ENCODE results near the gene ZC3H18. TPM values are rescaled to one million over a fixed set of nuclear protein-coding genes. Genes with fewer than 3 reads are reported as not detected.

Gene ZC3H18
- total RNA-seq, 4 donors from 2014 or later = 15.7 to 20.8 (median 20.3) TPM

DNA sequence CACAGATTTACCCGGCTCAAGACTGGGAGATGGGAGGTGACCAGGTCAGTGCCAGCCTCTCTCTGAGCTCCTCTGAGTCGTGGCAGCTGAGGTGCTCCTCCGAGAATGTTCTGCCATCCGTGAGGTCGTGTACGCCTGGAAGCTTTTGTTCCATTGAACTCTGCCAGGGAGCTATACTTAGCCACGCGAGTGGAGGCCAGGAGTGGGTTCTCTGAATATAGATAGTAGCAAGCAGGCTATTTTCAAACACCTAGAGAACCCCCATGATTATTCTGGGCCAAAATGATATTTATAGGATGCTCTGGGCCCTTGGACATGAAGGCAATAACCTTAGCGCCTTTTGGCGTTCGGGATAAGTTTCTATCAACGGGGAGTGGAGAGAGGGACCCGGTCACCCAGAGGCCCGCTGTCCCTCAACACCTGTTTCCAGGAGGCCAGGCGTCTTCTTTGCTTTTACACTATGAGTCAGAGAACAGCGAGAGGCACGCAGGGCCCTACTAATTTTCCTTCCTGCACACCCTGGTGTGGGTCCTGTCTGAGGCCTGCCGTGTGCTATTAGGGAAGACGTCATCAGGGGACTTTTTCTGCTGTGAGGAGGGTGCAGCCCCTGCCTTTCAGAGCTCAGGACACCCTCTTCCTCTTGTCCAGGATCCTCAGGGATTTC lies 103.6 kb downstream of the ZC3H18 start:
- 97% methylated on average over 18 of the region's 19 CpGs for WGBS
- no peaks in the 10 kb centered on the region for H3K4me1 ChIP-seq
- peaks cover 18% of the 10 kb centered on the region for H3K27me3 ChIP-seq

DNA sequence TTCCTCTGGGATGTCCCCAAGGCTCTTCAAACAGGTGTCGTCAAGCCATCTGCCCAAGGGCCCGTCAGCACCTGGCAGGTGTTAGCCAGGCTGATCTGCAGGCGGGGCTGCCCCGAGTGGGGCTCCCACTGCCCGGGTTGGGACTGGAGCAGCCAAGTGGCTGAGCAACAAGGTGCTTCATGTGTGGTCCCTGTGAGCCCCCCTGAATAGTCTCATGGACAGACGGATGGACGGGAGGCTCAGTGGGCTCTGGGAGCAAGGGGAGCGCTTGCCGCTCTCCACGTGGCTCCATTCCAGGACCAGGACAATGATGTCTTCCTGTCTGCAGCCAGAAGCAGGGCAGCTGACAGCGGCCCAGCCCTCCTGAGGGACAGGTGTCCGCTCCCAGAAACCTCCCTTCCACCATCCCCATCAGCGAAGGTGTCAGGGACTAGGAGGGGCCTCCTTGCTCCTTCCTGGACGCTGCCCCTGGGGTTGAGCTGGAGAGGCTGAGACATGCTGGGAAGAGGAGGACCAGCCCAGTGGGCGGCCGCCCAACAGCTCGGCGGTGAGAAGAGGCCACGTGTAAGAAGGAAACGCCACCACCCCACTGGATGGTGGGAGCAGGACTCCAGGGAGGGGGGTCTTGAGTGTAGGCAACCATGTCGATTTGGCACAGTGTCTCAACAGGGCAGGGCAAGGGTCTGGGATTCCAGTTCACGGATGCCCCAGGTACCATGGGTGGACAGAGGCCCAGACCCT lies 106.5 kb downstream of the ZC3H18 start:
- WGBS = 78% methylated on average over 13 of the region's 22 CpGs
- peaks cover 5% of the 10 kb centered on the region for H3K4me1 ChIP-seq
- H3K36me3 ChIP-seq = no peaks in the 10 kb centered on the region
- no peaks in the 10 kb centered on the region for H3K9me3 ChIP-seq
- DNase-seq (ENCODE audit: low spot score in 2 of 2) = no peak
- no peak overlapping the region for H3K4me3 ChIP-seq
- TF ChIP-seq POLR2AphosphoS5 (IDR thresholded peaks at IDR 0.05) (no peak), EP300 (IDR thresholded peaks at IDR 0.05) (no peak), POLR2A (IDR thresholded peaks at IDR 0.05) (no peak)
- TF ChIP-seq, protein P1, sequence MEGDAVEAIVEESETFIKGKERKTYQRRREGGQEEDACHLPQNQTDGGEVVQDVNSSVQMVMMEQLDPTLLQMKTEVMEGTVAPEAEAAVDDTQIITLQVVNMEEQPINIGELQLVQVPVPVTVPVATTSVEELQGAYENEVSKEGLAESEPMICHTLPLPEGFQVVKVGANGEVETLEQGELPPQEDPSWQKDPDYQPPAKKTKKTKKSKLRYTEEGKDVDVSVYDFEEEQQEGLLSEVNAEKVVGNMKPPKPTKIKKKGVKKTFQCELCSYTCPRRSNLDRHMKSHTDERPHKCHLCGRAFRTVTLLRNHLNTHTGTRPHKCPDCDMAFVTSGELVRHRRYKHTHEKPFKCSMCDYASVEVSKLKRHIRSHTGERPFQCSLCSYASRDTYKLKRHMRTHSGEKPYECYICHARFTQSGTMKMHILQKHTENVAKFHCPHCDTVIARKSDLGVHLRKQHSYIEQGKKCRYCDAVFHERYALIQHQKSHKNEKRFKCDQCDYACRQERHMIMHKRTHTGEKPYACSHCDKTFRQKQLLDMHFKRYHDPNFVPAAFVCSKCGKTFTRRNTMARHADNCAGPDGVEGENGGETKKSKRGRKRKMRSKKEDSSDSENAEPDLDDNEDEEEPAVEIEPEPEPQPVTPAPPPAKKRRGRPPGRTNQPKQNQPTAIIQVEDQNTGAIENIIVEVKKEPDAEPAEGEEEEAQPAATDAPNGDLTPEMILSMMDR (IDR thresholded peaks at IDR 0.05) = no peak
- H3K27ac ChIP-seq = no peak overlapping the region
- peaks cover 34% of the 10 kb centered on the region for H3K27me3 ChIP-seq

More for the DNA sequence above, 103.6 kb downstream of the ZC3H18 start:
- H3K9me3 ChIP-seq = no peaks in the 10 kb centered on the region
- no peak overlapping the region for H3K27ac ChIP-seq
- H3K4me3 ChIP-seq = no peak overlapping the region
- TF ChIP-seq EP300 (IDR thresholded peaks at IDR 0.05) (no peak), POLR2AphosphoS5 (IDR thresholded peaks at IDR 0.05) (no peak), POLR2A (IDR thresholded peaks at IDR 0.05) (no peak)
- TF ChIP-seq, protein P1 (IDR thresholded peaks at IDR 0.05) = no peak
- H3K36me3 ChIP-seq = no peaks in the 10 kb centered on the region
- no peak for DNase-seq (ENCODE audit: low spot score in 2 of 2)

DNA sequence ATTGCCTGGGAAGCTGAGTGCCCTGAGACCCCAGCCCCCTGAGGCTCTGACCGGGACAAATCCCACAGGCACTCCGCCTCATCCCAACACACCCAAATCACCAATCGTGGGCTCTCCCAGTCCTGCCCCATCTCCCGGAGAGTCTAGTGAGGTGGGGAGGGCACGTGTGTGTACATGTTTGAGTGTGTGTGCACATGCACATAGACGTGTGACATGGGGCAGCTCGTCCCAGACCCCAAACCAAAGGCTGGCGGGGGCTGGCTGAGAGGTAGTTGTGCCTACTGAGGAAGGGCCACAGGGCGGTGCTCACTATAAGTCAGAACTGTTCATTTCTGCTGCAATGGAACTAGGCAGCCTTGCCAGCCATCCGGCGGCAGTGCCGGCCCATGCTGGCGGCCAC lies 107.5 kb downstream of the ZC3H18 start:
- no peak overlapping the region for H3K4me3 ChIP-seq
- no peaks in the 10 kb centered on the region for H3K9me3 ChIP-seq
- H3K27ac ChIP-seq = no peak overlapping the region
- H3K36me3 ChIP-seq = no peaks in the 10 kb centered on the region
- TF ChIP-seq POLR2AphosphoS5 (IDR thresholded peaks at IDR 0.05) (no peak), EP300 (IDR thresholded peaks at IDR 0.05) (no peak), POLR2A (IDR thresholded peaks at IDR 0.05) (no peak)
- TF ChIP-seq, protein P1 (IDR thresholded peaks at IDR 0.05) = no peak
- 61% methylated on average over 9 of the region's 13 CpGs for WGBS
- no peak for DNase-seq (ENCODE audit: low spot score in 2 of 2)
- H3K27me3 ChIP-seq = peaks cover 40% of the 10 kb centered on the region
- peaks cover 10% of the 10 kb centered on the region for H3K4me1 ChIP-seq

DNA sequence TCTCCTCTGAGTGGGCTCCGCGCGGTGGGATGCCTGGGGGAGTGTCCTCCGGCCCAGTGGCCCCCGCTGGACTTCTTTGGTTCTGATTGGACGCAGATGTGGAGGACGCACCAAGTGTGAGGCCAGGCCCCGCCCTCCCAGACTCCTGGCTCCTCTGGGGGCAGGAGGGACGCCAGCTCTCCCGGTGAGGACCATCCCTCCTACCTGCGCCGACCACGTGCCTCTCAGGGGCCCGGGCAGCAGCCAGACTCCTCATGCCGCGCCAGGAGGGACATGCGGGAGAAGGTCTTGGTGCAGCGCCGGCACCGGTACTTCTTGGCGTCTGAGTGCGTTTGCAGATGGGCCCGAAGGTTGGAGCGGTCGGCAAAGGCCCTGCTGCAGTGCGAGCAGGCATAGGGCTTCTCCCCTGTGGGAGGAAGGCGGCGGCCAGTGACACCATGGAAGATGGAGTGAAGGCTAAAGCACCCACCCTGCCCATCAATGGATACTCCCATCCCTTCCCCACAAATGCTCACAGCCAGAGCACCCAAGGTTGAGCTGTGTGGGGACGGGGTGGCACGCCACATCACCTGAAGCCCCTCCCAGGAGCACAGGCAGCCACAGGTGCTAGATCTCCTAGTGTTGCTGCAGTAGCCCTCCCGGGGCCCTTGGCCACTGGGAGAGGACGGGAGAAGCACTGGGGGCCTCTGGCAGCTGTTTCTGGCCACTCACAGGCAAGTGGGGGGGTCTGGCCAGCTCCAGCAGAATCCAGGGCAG lies 108.2 kb downstream of the ZC3H18 start:
- Histone ChIP-seq H3K36me3 (no peaks in the 10 kb centered on the region), H3K4me3 (no peak overlapping the region), H3K9me3 (no peaks in the 10 kb centered on the region), H3K4me1 (peaks cover 10% of the 10 kb centered on the region), H3K27ac (no peak overlapping the region), H3K27me3 (peaks cover 43% of the 10 kb centered on the region)
- DNase-seq (ENCODE audit: low spot score in 2 of 2) = no peak
- TF ChIP-seq, protein P1 (IDR thresholded peaks at IDR 0.05) = no peak
- TF ChIP-seq POLR2A (IDR thresholded peaks at IDR 0.05) = no peak
- no peak for TF ChIP-seq EP300 (IDR thresholded peaks at IDR 0.05)
- no peak for TF ChIP-seq POLR2AphosphoS5 (IDR thresholded peaks at IDR 0.05)
- WGBS = 69% methylated on average over 6 of the region's 32 CpGs
